HG02973 (cell line): Measurements from ENCODE around the gene CHRFAM7A.
"Not testable (repeated sequence)": the region's sequence is repeated elsewhere in the genome, so short reads cannot be mapped to it uniquely, and the experiment has no call there.

Experiments
- ATAC-seq: cut with Tn5 transposase; IDR thresholded peaks from one replicate; pipeline ENCODE4 v1.9.1; 2021; ENCODE audit warnings: moderate library complexity; ENCODE audit not compliant: unreplicated experiment

The CHRFAM7A gene

GRCh38 chr15:30326145-30326544, 67.2 kb downstream of the CHRFAM7A start:
- ATAC-seq = not testable (repeated sequence)

DNA sequence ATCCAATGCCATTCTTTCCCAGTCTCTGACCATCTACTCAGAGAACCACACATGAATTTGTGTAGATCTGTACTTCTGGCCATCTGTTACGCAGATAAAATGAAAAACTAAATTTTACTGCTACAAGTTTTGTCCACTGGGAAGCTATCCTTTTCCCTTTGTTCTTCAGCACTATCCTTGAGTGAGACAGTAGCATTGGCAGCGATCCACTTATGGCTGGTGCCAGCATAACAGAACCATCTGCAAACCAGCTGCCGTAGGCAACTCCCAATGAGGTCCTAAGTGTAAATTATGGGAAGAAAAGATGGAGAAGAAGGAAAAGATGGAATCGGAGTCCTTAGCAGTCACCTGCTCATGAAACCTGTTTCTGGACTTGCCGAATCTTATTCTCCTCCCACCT, 72.3 kb downstream of the CHRFAM7A start:
- ATAC-seq = not testable (repeated sequence)

DNA sequence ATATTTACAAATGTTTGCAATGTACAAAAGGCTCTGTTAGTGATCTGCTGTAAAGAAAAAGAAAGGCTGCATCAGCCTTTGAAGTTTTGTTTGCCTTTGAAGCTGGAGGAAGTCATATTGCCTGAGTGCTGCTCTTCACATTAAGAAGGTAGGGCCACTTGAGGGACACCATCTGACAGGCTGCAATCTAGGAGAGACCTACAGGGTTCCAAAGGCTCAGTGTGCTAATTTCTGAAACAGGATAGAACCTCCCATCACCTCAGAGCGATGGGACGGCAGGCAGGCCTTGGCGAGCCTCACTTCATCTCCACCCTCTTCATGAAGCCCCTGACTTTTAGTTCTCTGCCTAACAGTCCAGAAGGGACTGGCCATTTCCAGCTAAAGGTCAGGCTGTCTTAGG, 77.6 kb downstream of the CHRFAM7A start:
- not testable (repeated sequence) for ATAC-seq

- not testable (repeated sequence) for ATAC-seq
Observed at GRCh38 chr15:30310575-30310974, 82.8 kb downstream of the CHRFAM7A start.
